NB4 (cell line): Measurements from ENCODE around the gene BCL11B.

Experiments
- CTCF ChIP-seq: IDR thresholded peaks from one replicate; pipeline ENCODE4 v1.5.1; 2012; ENCODE audit warnings: low read depth, low read length
- MAX ChIP-seq: IDR thresholded peaks from 2 replicates; pipeline ENCODE4 v1.6.1; 2011; ENCODE audit warnings: low read depth, low read length
- MYC ChIP-seq: IDR thresholded peaks from 2 replicates; pipeline ENCODE4 v1.6.1; 2011; ENCODE audit warnings: low read depth, low read length
- POLR2A ChIP-seq: IDR thresholded peaks from 2 replicates; pipeline ENCODE4 v1.6.1; 2011; ENCODE audit warnings: mild to moderate bottlenecking; ENCODE audit not compliant: insufficient read length; ENCODE audit errors: extremely low read depth

- TF ChIP-seq MAX = no peak
- no peak for TF ChIP-seq CTCF
- TF ChIP-seq POLR2A = no peak
- no peak for TF ChIP-seq MYC
Observed at GRCh38 chr14:99213527-99213971, 58.4 kb downstream of the BCL11B start.
